Measurements from ENCODE around the gene C15orf39.

C15orf39 gene

DNA sequence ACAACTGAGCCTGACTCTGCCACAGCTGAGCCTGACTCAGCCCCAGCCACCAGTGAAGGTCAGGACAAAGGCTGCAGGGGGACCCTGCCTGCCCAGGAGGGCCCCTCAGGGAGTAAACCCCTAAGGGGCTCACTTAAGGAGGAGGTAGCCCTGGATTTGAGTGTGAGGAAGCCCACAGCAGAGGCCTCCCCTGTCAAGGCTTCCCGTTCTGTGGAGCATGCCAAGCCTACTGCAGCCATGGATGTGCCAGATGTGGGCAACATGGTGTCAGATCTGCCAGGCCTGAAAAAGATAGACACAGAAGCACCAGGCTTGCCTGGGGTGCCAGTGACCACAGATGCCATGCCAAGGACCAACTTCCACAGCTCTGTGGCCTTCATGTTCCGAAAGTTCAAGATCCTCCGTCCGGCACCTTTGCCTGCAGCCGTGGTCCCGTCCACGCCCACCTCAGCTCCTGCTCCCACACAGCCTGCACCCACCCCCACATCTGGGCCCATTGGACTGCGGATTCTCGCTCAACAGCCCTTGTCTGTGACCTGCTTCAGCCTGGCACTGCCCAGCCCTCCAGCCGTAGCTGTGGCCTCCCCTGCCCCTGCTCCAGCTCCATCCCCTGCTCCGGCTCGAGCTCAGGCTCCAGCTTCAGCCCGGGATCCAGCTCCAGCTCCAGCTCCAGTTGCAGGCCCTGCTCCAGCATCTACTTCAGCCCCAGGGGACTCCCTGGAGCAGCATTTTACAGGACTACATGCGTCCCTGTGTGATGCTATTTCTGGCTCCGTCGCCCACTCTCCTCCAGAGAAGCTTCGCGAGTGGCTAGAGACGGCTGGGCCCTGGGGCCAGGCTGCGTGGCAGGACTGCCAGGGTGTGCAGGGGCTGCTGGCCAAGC lies 6.2 kb downstream of the C15orf39 start:
- no peak overlapping the region for H3K4me3 ChIP-seq (ENCODE audit: low read depth, low read length)
- TF ChIP-seq CTCF (IDR thresholded peaks at IDR 0.05; ENCODE audit: low read depth, low read length, missing control alignments), result no peak
- DNase-seq (ENCODE audit: low read depth), result no peak

- H3K4me3 ChIP-seq (ENCODE audit: low read depth, low read length), result no peak overlapping the region
- no peak for TF ChIP-seq CTCF (IDR thresholded peaks at IDR 0.05; ENCODE audit: low read depth, low read length, missing control alignments)
- no peak for DNase-seq (ENCODE audit: low read depth)
Observed at GRCh38 chr15:75208501-75209288, 7.0 kb downstream of the C15orf39 start.

GRCh38 chr15:75209289-75209676 lies 7.6 kb downstream of the C15orf39 start:
- no peak for TF ChIP-seq CTCF (IDR thresholded peaks at IDR 0.05; ENCODE audit: low read depth, low read length, missing control alignments)
- DNase-seq (ENCODE audit: low read depth), result no peak
- H3K4me3 ChIP-seq (ENCODE audit: low read depth, low read length), result no peak overlapping the region

DNA sequence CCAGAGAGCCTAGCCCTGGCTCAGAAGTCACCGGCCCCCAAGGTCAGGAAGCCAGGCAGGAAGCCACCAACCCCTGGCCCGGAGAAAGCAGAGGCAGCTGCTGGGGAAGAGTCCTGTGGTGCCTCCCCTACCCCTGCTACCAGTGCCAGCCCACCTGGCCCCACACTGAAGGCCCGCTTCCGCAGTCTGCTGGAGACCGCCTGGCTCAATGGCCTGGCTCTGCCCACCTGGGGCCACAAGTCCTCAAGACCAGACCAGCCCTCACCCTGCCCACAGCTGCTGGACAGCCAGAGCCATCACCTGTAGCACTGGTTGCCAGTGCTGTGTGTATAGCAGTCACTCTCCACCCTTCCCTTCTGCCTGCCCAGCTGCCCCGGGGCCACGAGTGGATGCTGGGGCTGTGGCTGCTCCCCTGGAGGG lies 9.1 kb downstream of the C15orf39 start:
- no peak for TF ChIP-seq CTCF (IDR thresholded peaks at IDR 0.05; ENCODE audit: low read depth, low read length, missing control alignments)
- H3K4me3 ChIP-seq (ENCODE audit: low read depth, low read length), result no peak overlapping the region
- no peak for DNase-seq (ENCODE audit: low read depth)

DNA sequence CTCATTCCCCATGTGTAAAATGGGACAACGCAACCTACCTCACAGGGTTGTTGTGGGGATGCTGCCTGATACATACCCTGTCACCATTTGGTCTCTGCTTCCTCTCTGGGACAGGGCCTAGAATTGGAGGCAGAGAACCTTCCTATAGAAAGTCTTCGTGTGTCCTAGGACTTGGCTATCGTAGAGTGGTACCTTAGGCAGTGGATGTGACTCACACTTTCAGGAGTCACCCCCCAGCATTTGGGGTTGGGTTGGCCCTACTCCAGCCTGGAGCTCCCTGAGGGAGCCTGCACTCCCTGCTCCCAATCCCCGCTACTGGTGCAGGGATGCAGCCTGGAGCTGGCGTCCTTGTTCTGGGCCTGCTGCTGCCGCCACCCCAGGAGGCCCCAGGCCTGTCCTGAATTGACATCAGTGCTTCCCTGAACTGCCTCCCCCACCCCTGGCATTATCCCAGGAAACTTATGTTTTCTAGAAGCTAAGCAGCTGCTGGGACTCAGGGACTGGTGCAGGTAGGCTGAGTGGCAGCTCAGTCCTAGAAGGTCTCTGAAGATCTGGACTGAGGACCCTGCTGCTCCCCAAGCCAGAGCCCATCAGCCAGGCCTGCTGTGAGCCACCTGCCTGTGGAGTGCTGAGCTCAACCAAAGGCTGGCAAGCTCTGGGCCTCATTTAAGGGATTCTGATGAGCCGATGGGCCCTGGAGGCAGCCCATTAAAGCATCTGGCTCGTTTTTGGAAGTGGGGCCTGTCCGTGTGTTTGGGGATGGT lies 9.9 kb downstream of the C15orf39 start:
- no peak overlapping the region for H3K4me3 ChIP-seq (ENCODE audit: low read depth, low read length)
- no peak for DNase-seq (ENCODE audit: low read depth)
- TF ChIP-seq CTCF (IDR thresholded peaks at IDR 0.05; ENCODE audit: low read depth, low read length, missing control alignments), result no peak

- TF ChIP-seq CTCF (IDR thresholded peaks at IDR 0.05; ENCODE audit: low read depth, low read length, missing control alignments), result no peak
Observed at GRCh38 chr15:75212200-75212858, 10.6 kb downstream of the C15orf39 start.

More at GRCh38 chr15:75212200-75212858, 10.6 kb downstream of the C15orf39 start:
- H3K4me3 ChIP-seq (ENCODE audit: low read depth, low read length), result no peak overlapping the region
- no peak for DNase-seq (ENCODE audit: low read depth)
